HEK293 (cell line): ENCODE data around the gene FAM43A.

Experiments
- CTCF ChIP-seq: fragments of 450-650 bp; formaldehyde crosslinking; IDR thresholded peaks from 2 replicates; pipeline ENCODE4 v1.5.1; 2016; ENCODE audit warnings: missing biosample characterization, missing genetic modification characterization
- KLF16 ChIP-seq: fragments of 450-650 bp; formaldehyde crosslinking; IDR thresholded peaks from 2 replicates; pipeline ENCODE4 v1.5.1; 2017; ENCODE audit warnings: missing biosample characterization, missing genetic modification characterization

DNA sequence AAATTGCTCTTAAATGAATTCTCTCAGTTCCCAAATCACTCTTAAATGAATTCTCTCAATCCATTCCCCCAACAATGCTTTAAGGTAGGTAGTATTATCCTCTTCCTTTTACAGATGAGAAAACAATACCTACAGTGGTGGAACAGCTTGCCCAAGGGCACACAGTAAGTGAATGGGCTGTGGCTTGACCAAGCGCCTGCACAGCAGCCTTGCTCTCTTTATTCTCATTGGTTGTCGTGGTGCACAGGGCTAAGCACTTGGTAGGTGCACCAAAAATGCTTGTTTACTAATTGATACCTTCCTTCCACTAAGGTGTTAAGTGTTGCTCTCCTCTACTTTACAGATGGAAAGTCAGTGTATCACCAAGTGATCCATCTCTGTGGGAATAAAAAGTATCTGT lies 43.3 kb downstream of the FAM43A start:
- TF ChIP-seq KLF16 (no peak), CTCF (tag by site-specific recombination) (no peak)
